Sigmoid colon (tissue), 4 donors: Measurements from ENCODE around the gene SORL1-AS1.

Source experiments
- POLR2A ChIP-seq, 2 donors: fragments of 450-650 bp; IDR thresholded peaks; one replicate each; pipeline ENCODE4 v1.6.1; 2016; ENCODE audit warnings: antibody characterized with exemption in 2 of 2, mild to moderate bottlenecking in 2 of 2, moderate library complexity in 2 of 2
- POLR2AphosphoS5 ChIP-seq, 4 donors: sonication (generic); formaldehyde crosslinking; IDR thresholded peaks; one replicate each; pipeline ENCODE4 v1.6.1; 2017; ENCODE audit warnings: antibody characterized with exemption in 4 of 4
- TF ChIP-seq, protein P1 (sequence below), 4 experiments: fragments of 450-650 bp in 3 of 4; fragments of 200-600 bp in 1 of 4; IDR thresholded peaks; one replicate each; pipeline ENCODE4 v1.5.1; 2016 to 2019; ENCODE audit warnings: antibody characterized with exemption in 4 of 4, mild to moderate bottlenecking in 3 of 4, moderate library complexity in 2 of 4

GRCh38 chr11:121474680-121475079 is 21.9 kb upstream of the SORL1-AS1 start:
- TF ChIP-seq POLR2A (IDR thresholded peaks at IDR 0.05) (no peak), POLR2AphosphoS5 (IDR thresholded peaks at IDR 0.05) (no peak)
- TF ChIP-seq, protein P1, sequence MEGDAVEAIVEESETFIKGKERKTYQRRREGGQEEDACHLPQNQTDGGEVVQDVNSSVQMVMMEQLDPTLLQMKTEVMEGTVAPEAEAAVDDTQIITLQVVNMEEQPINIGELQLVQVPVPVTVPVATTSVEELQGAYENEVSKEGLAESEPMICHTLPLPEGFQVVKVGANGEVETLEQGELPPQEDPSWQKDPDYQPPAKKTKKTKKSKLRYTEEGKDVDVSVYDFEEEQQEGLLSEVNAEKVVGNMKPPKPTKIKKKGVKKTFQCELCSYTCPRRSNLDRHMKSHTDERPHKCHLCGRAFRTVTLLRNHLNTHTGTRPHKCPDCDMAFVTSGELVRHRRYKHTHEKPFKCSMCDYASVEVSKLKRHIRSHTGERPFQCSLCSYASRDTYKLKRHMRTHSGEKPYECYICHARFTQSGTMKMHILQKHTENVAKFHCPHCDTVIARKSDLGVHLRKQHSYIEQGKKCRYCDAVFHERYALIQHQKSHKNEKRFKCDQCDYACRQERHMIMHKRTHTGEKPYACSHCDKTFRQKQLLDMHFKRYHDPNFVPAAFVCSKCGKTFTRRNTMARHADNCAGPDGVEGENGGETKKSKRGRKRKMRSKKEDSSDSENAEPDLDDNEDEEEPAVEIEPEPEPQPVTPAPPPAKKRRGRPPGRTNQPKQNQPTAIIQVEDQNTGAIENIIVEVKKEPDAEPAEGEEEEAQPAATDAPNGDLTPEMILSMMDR (IDR thresholded peaks at IDR 0.05), result no peak
